HCT116 (cell line): Measurements from ENCODE around the gene PPWD1. TPM values are rescaled to one million over a fixed set of nuclear protein-coding genes. Genes with fewer than 3 reads are reported as not detected.

Experiments
- ATAC-seq: fragments of 200-7000 bp; cut with Tn5 transposase; 2 replicates; pipeline ENCODE4 v1.9.1; 2020; ENCODE audit warnings: mild to moderate bottlenecking, moderate library complexity
- BruUV-seq: library from RNA; stranded (reverse); fragments of 400-500 nt; replicated peaks from 2 replicates; lab custom pipeline; 2021; lab: Mats Ljungman, UMichigan
- CTCF ChIA-PET: fragments of 300-600 bp; sonication (Branson Sonifier 250); formaldehyde crosslinking; loops from one replicate; lab custom pipeline; 2021; ENCODE audit warnings: antibody characterized with exemption; lab: Charles Lee
- POLR2A ChIA-PET: fragments of 300-600, 350-600 bp; sonication (Branson Sonifier 250); formaldehyde crosslinking; loops from one replicate; lab custom pipeline; 2021; ENCODE audit warnings: antibody characterized with exemption; lab: Charles Lee
- RAD21 ChIA-PET, 2 experiments: fragments of 300-600 bp; sonication (Branson Sonifier 250); formaldehyde crosslinking; loops; one replicate each; lab custom pipeline; 2023; ENCODE audit warnings: low total read pairs in 2 of 2; ENCODE audit not compliant: uncharacterized antibody in 2 of 2, unreplicated experiment in 2 of 2, low non-redundant PET in 1 of 2; lab: Charles Lee
- DNase-seq: peaks from one replicate; pipeline ENCODE4 v3.0.0-alpha.2; 2010; ENCODE audit warnings: low read depth, low spot score
- H2AFZ ChIP-seq: fragments of 200-600 bp; shearing (Covaris generic), sonication (generic); 2 replicates; pipeline ENCODE4 v1.6.1; 2017; ENCODE audit warnings: low read depth, mixed run types, mixed read lengths, antibody characterized with exemption, low read length; ENCODE audit not compliant: poor library complexity, severe bottlenecking
- H3K27ac ChIP-seq: 2 replicates; pipeline ENCODE4 v1.5.1; 2012; ENCODE audit warnings: low read depth, low read length
- H3K27me3 ChIP-seq: fragments of 200-600 bp; sonication (generic); 2 replicates; pipeline ENCODE4 v1.6.1; 2016; ENCODE audit warnings: mixed run types, low read length, mixed read lengths; ENCODE audit not compliant: insufficient read depth
- H3K36me3 ChIP-seq, 2 experiments: fragments of 200-500 bp in 1 of 2; fragments of 200-600 bp in 1 of 2; sonication (Bioruptor generic) in 1 of 2; sonication (generic) in 1 of 2; 2 replicates each; pipeline versions ENCODE4 v1.5.1 to v1.6.1; 2014 to 2016; ENCODE audit warnings: low read length in 2 of 2, inconsistent platforms in 1 of 2, mixed read lengths in 1 of 2, mixed run types in 1 of 2; ENCODE audit not compliant: insufficient read depth in 2 of 2, control insufficient read depth in 1 of 2
- H3K4me1 ChIP-seq, 2 experiments: fragments of 200-600 bp in 1 of 2; sonication (generic) in 1 of 2; 2 replicates each; pipeline versions ENCODE4 v1.5.1 to v1.6.1; 2012 to 2017; ENCODE audit warnings: low read length in 2 of 2, inconsistent platforms in 1 of 2, mild to moderate bottlenecking in 1 of 2, mixed read lengths in 1 of 2, mixed run types in 1 of 2, moderate library complexity in 1 of 2; ENCODE audit not compliant: insufficient read depth in 2 of 2, control insufficient read depth in 1 of 2
- H3K4me2 ChIP-seq: fragments of 200-600 bp; sonication (generic); 2 replicates; pipeline ENCODE4 v1.6.1; 2017; ENCODE audit warnings: mixed run types, low read length, mixed read lengths
- H3K4me3 ChIP-seq, 2 experiments: fragments of 200-600 bp in 1 of 2; sonication (generic) in 1 of 2; replicated peaks in 1 of 2; 2 replicates each; pipeline ENCODE4 v1.5.1; 2011 to 2016; ENCODE audit warnings: low read length in 2 of 2, control low read depth in 1 of 2, low read depth in 1 of 2, mild to moderate bottlenecking in 1 of 2, mixed read lengths in 1 of 2, mixed run types in 1 of 2
- H3K79me2 ChIP-seq: fragments of 200-600 bp; sonication (generic); 2 replicates; pipeline ENCODE4 v1.6.1; 2017; ENCODE audit warnings: mild to moderate bottlenecking, mixed run types, low read length, moderate library complexity, mixed read lengths; ENCODE audit not compliant: insufficient read depth
- H3K9ac ChIP-seq: fragments of 200-600 bp; sonication (generic); 2 replicates; pipeline ENCODE4 v1.6.1; 2016; ENCODE audit warnings: low read length, mixed read lengths
- H3K9me2 ChIP-seq: fragments of 200-600 bp; sonication (generic), shearing (Covaris generic); 2 replicates; pipeline ENCODE4 v1.6.1; 2017; ENCODE audit warnings: mixed run types, mild to moderate bottlenecking, moderate library complexity; ENCODE audit not compliant: insufficient read depth
- H3K9me3 ChIP-seq, 2 experiments: fragments of 200-500 bp in 1 of 2; fragments of 200-600 bp in 1 of 2; sonication (Bioruptor generic) in 1 of 2; sonication (generic) in 1 of 2; 2 replicates each; pipeline ENCODE4 v1.6.1; 2014 to 2017; ENCODE audit warnings: low read length in 2 of 2, mixed read lengths in 2 of 2, inconsistent platforms in 1 of 2, low read depth in 1 of 2, mild to moderate bottlenecking in 1 of 2, mixed run types in 1 of 2, moderate library complexity in 1 of 2; ENCODE audit not compliant: control insufficient read depth in 1 of 2, insufficient read depth in 1 of 2
- H4K20me1 ChIP-seq: fragments of 200-600 bp; sonication (generic), shearing (Covaris generic); 2 replicates; pipeline ENCODE4 v1.6.1; 2017; ENCODE audit warnings: mixed run types, mild to moderate bottlenecking, moderate library complexity; ENCODE audit not compliant: insufficient read depth
- ATF3 ChIP-seq: IDR thresholded peaks from 2 replicates; pipeline ENCODE4 v1.6.1; 2012
- CTCF ChIP-seq, 3 experiments: fragments of 200-600 bp in 1 of 3; sonication (generic) in 1 of 3; IDR thresholded peaks in 2 of 3; conservative IDR thresholded peaks in 1 of 3; 2 replicates each; pipeline ENCODE4 v1.5.1; 2012 to 2017; ENCODE audit warnings: low read depth in 2 of 3, low read length in 2 of 3, antibody characterized with exemption in 1 of 3, borderline replicate concordance in 1 of 3, control low read depth in 1 of 3, mild to moderate bottlenecking in 1 of 3, mixed read lengths in 1 of 3, mixed run types in 1 of 3, moderate library complexity in 1 of 3; ENCODE audit not compliant: insufficient read depth in 1 of 3
- EGR1 ChIP-seq: IDR thresholded peaks from 2 replicates; pipeline ENCODE4 v1.6.1; 2012; ENCODE audit warnings: low read depth
- ELF1 ChIP-seq: IDR thresholded peaks from 2 replicates; pipeline ENCODE4 v1.6.1; 2012; ENCODE audit warnings: low read depth, borderline replicate concordance
- EZH2 ChIP-seq: fragments of 200-600 bp; sonication (generic); IDR thresholded peaks from 2 replicates; pipeline ENCODE4 v1.6.1; 2017; ENCODE audit warnings: antibody characterized with exemption, mixed run types
- EZH2phosphoT487 ChIP-seq: fragments of 200-600 bp; IDR thresholded peaks from 2 replicates; pipeline ENCODE4 v1.6.1; 2018; ENCODE audit warnings: antibody characterized with exemption, borderline replicate concordance
- FOSL1 ChIP-seq: IDR thresholded peaks from 2 replicates; pipeline ENCODE4 v1.6.1; 2012; ENCODE audit warnings: low read depth
- POLR2A ChIP-seq: IDR thresholded peaks from 2 replicates; pipeline ENCODE4 v1.7.0; 2011; ENCODE audit warnings: borderline replicate concordance; ENCODE audit not compliant: insufficient read depth, insufficient read length; ENCODE audit errors: extremely low read depth
- POLR2AphosphoS5 ChIP-seq: IDR thresholded peaks from 2 replicates; pipeline ENCODE4 v1.6.1; 2011; ENCODE audit warnings: mild to moderate bottlenecking, low read depth, low read length, moderate library complexity
- REST ChIP-seq: IDR thresholded peaks from 2 replicates; pipeline ENCODE4 v1.6.1; 2012; ENCODE audit warnings: low read depth
- SIN3A ChIP-seq: IDR thresholded peaks from 2 replicates; pipeline ENCODE4 v1.6.1; 2012; ENCODE audit warnings: low read depth
- SRF ChIP-seq: IDR thresholded peaks from 2 replicates; pipeline ENCODE4 v1.6.1; 2012; ENCODE audit warnings: low read depth
- TCF7L2 ChIP-seq: IDR thresholded peaks from 2 replicates; pipeline ENCODE4 v1.7.0; 2011; ENCODE audit warnings: borderline replicate concordance, inconsistent platforms; ENCODE audit not compliant: insufficient read depth, insufficient read length; ENCODE audit errors: extremely low read depth
- YY1 ChIP-seq: IDR thresholded peaks from 2 replicates; pipeline ENCODE4 v1.6.1; 2011; ENCODE audit warnings: low read length, low read depth, moderate library complexity, mild to moderate bottlenecking; ENCODE audit not compliant: insufficient replicate concordance; ENCODE audit errors: extremely low read depth
- ZBTB33 ChIP-seq: IDR thresholded peaks from 2 replicates; pipeline ENCODE4 v1.6.1; 2011; ENCODE audit warnings: mild to moderate bottlenecking, low read length, moderate library complexity; ENCODE audit not compliant: insufficient replicate concordance; ENCODE audit errors: extremely low read depth
- ZNF274 ChIP-seq: fragments of 200-500 bp; sonication (Bioruptor generic); IDR thresholded peaks from 2 replicates; pipeline ENCODE4 v1.6.1; 2014; ENCODE audit warnings: mild to moderate bottlenecking, low read depth, low read length, inconsistent platforms
- intact Hi-C: fragments of 100-400 bp; cut with micrococcal nuclease; formaldehyde crosslinking; loops from 2 replicates; pipeline ENCODE4 v1.10.0; 2022
- total RNA-seq: library from RNA; stranded (reverse); gene quantifications from one replicate; pipeline ENCODE4 v1.2.1, GENCODE V29; 2021; ENCODE audit not compliant: unreplicated experiment

Gene PPWD1
- total RNA-seq, 1 experiment from 2014 or later = 25.5 TPM

GRCh38 chr5:65555287-65555686, 7.8 kb upstream of the PPWD1 start:
- ChIA-PET POLR2A (no interaction called here), RAD21 (interaction anchor here in 1 of 2 experiments (0.5 kb wide), 1 partner anchor 18 kb away, joined by 4 read pairs; no protein-coding TSS in a partner anchor), CTCF (no interaction called here)
- no peak overlapping the region for H3K9ac ChIP-seq
- intact Hi-C loops = no loop called here
- H2AFZ ChIP-seq = no peak overlapping the region
- H3K9me3 ChIP-seq = no peaks in the 10 kb centered on the region
- H4K20me1 ChIP-seq = no peaks in the 10 kb centered on the region; the same call in 1 of the 2 replicates
- DNase-seq (no peak), ATAC-seq (no peak)
- H3K27ac ChIP-seq = no peak overlapping the region
- no peak overlapping the region for H3K4me3 ChIP-seq
- no peaks in the 10 kb centered on the region for H3K9me2 ChIP-seq
- H3K4me2 ChIP-seq = no peak overlapping the region
- no peak for TF ChIP-seq EZH2
- no peak for TF ChIP-seq ATF3
- TF ChIP-seq ZBTB33 = no peak
- TF ChIP-seq YY1 = no peak
- TF ChIP-seq SRF = no peak
- TF ChIP-seq POLR2AphosphoS5 = no peak
- TF ChIP-seq SIN3A = no peak
- no peak for TF ChIP-seq ELF1
- TF ChIP-seq TCF7L2 = no peak
- no peak for TF ChIP-seq CTCF (IDR thresholded peaks at IDR 0.05 in 2 of 3, conservative IDR thresholded peaks at IDR 0.05 in 1 of 3; ENCODE audit: borderline replicate concordance in 1 of 3, insufficient read depth in 1 of 3, low read depth in 2 of 3, low read length in 2 of 3)
- no peak for TF ChIP-seq EZH2phosphoT487
- no peak for TF ChIP-seq POLR2A
- no peak for TF ChIP-seq FOSL1
- no peak for TF ChIP-seq EGR1
- TF ChIP-seq ZNF274 = no peak
- TF ChIP-seq REST = no peak
- no TSS peak for BruUV-seq
- H3K79me2 ChIP-seq = peaks cover 50% of the 10 kb centered on the region
- no peaks in the 10 kb centered on the region for H3K27me3 ChIP-seq
- no peaks in the 10 kb centered on the region for H3K4me1 ChIP-seq
- peaks cover 16 to 17% of the 10 kb centered on the region in 2 experiments for H3K36me3 ChIP-seq
